Kidney epithelial cell (primary cell): ENCODE data around the gene RARRES1. TPM values are rescaled to one million over a fixed set of nuclear protein-coding genes. Genes with fewer than 3 reads are reported as not detected.
A peak's percentile ranks its signal among the peaks of the same experiment; 100 is the strongest.

Experiments used
- DNase-seq: peaks from one replicate; pipeline ENCODE4 v3.0.0-alpha.2; 2010; ENCODE audit warnings: low read depth
- H3K27me3 ChIP-seq: 2 replicates; pipeline ENCODE4 v1.6.0; 2011; ENCODE audit warnings: low read length; ENCODE audit not compliant: control insufficient read depth, insufficient read depth
- H3K36me3 ChIP-seq: 2 replicates; pipeline ENCODE4 v1.5.1; 2011; ENCODE audit warnings: low read length; ENCODE audit not compliant: control insufficient read depth, insufficient read depth
- H3K4me3 ChIP-seq: 2 replicates; pipeline ENCODE4 v1.5.1; 2011; ENCODE audit warnings: low read depth, mild to moderate bottlenecking, control low read depth, low read length
- total RNA-seq: library from RNA; depleted of rRNA; stranded (reverse); fragments of >200 nt; gene quantifications from 2 replicates; pipeline ENCODE4 v1.2.3, GENCODE V29; 2015
- TF ChIP-seq, protein P1 (sequence below): IDR thresholded peaks from 2 replicates; pipeline ENCODE4 v1.5.1; 2011; ENCODE audit warnings: mild to moderate bottlenecking, moderate library complexity, low read length, control low read depth, inconsistent platforms; ENCODE audit not compliant: insufficient read depth, poor library complexity, severe bottlenecking

The RARRES1 gene
- total RNA-seq, 1 donor from 2014 or later: 5.3 TPM

DNA sequence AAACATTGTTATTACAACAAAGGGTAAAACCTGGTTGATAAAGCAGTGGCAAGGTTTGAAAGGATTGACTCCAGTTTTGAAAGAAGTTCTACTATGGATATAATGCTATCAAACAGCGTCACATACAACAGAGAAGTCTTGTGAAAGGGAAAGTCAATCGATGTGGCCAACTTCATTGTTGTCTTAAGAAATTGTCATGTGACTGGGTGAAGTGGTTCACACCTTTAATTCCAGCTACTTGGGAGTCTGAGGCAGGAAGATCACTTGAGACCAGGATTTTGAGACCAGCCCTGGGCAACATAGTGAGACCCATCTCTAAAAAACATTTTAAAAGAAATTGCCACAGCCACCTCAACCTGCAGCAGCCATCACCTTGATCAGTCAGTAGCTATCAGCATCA, 53.6 kb downstream of the RARRES1 start:
- no peak for DNase-seq
- Histone ChIP-seq H3K36me3 (no peaks in the 10 kb centered on the region), H3K27me3 (no peaks in the 10 kb centered on the region), H3K4me3 (no peak overlapping the region)
- TF ChIP-seq, protein P1, sequence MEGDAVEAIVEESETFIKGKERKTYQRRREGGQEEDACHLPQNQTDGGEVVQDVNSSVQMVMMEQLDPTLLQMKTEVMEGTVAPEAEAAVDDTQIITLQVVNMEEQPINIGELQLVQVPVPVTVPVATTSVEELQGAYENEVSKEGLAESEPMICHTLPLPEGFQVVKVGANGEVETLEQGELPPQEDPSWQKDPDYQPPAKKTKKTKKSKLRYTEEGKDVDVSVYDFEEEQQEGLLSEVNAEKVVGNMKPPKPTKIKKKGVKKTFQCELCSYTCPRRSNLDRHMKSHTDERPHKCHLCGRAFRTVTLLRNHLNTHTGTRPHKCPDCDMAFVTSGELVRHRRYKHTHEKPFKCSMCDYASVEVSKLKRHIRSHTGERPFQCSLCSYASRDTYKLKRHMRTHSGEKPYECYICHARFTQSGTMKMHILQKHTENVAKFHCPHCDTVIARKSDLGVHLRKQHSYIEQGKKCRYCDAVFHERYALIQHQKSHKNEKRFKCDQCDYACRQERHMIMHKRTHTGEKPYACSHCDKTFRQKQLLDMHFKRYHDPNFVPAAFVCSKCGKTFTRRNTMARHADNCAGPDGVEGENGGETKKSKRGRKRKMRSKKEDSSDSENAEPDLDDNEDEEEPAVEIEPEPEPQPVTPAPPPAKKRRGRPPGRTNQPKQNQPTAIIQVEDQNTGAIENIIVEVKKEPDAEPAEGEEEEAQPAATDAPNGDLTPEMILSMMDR: no peak

DNA sequence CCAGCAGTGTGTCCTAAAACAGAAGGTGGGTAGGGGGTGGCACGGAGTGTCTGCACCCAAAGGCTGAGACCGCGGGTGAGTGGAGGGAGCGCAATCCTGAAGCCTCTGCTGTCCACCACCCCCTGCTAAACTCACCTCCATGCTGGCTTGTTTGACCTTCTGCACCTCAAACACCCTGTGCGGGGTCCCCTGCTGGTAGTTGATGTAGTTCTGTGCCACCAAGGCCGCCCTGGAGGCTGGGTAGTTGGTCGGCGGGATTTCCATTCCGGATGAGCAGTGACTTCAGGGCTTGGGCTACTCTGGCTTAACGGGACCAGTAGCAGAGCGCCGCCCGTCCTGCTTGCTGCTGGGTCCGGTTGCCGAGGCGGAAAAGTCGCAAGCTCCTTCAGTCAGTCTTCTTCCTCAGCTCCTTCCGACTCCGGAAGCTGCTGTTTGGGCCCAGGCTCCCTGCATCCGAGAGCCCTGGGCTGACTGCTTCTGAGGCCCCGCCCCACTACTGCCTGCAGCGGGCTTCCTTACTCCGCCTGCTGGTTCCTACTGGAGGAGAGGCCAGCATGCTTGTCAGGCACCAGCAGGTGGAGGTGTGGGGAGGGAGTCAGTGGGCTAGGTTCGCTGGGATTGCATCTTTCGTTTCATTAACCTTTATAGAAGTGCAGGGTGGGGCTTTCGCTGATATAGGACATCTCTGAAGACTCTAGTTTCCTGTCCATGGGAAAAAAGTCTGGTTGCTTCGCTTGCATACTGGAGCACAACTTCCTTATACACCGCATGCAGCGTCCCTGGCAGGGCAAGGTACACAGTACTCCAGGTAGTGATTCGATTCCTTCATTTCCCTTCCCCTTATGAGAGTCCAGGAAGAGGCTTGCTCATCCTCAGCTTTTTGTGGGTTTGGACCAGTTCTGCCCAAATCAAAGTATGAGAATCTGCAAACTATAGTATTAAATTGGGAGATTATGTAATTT, 59.8 kb downstream of the RARRES1 start, which contains the start of gene LXN:
LXN (minus strand) TSS at position 434 of the 962 bp plus-strand sequence; CDS start at position 264, 170 bp downstream.
- TF ChIP-seq, protein P1: peak; percentile 92
- Histone ChIP-seq H3K27me3 (no peaks in the 10 kb centered on the region), H3K36me3 (no peaks in the 10 kb centered on the region), H3K4me3 (peak within 1 kb of the TSS; percentile 78)
- DNase-seq: peak; percentile 73

DNA sequence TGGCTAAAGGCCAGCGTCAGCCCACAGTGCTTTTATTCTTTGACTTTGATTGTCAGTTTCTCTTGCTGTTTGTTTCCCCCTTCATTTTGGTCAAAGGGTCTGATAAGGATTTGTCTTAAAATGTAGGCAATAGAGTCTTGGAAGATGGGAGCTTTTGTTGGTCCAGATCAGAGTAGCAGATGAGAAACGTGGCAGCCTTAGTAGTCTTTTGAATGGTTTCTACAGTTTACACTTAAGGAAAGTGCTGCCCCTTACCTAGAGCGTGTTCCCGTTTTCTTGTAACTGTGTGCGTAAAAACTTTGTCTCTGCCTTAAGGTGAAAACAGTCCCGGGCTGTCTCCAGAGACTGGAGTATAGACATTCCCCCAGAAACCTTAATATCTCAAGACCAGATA, 60.4 kb downstream of the RARRES1 start:
- TF ChIP-seq, protein P1: no peak
- peak overlapping the region; percentile 78 for H3K4me3 ChIP-seq
- no peak for DNase-seq
- H3K27me3 ChIP-seq: no peaks in the 10 kb centered on the region
- H3K36me3 ChIP-seq: no peaks in the 10 kb centered on the region

DNA sequence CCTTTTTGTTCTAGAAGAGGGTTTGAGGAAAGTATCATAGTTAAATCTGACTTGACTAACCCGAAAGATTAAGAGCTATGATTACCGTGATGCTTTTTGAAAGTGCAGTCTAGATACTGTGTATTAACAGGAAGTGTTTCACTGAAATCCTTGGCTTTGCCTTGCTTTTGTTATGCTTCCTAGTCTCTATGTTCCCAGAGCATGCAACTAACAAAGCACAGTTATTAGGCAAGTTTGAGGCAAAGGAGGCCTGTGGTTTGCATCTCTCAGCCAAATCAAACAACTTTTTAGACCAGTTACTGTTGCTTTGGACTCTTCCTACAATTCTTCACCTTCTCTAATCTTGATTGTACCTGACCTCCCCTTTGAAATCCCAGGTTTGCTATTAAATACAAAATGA, 63.8 kb downstream of the RARRES1 start:
- no peaks in the 10 kb centered on the region for H3K36me3 ChIP-seq
- no peak overlapping the region for H3K4me3 ChIP-seq
- TF ChIP-seq, protein P1: no peak
- H3K27me3 ChIP-seq: no peaks in the 10 kb centered on the region
- DNase-seq: no peak

DNA sequence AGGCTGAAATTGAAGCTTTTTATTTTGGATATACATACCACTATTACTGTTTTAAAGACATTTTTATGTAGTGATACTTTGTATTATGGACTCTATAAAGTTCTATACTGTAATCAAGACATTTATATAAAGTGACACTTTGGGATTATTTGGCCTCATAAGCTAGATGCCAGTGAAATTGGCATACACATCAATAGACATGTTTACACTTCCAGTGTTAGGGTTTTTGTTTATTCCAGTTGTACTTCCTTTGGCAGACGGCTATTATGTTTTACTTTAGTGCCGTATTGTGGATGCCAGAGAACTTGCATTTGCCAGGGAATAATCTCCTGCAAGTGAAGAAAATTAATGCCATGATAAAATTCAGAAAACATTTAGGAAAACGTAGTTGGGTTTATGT, 65.8 kb downstream of the RARRES1 start:
- H3K4me3 ChIP-seq: no peak overlapping the region
- DNase-seq: no peak
- no peaks in the 10 kb centered on the region for H3K36me3 ChIP-seq
- TF ChIP-seq, protein P1: no peak
- no peaks in the 10 kb centered on the region for H3K27me3 ChIP-seq

DNA sequence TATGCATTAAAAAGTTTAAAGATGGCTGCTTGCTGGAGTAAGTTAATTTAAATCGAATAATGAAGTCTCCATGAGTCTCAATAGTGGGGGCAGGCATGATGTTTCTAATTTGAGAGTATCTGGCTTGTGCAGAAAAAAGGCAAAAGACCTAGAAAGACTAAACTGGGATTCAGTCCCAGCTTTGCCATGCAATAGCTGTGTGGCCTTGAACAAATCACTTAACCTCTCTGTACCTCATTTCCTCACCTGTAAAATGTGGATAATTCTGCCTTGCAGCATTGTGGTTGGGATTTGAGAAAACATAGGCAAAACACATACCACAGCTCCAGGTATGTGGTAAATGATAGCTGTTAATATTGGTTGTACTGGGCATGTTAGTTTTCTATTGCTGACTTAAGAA, 68.4 kb downstream of the RARRES1 start:
- Histone ChIP-seq H3K36me3 (no peaks in the 10 kb centered on the region), H3K27me3 (no peaks in the 10 kb centered on the region), H3K4me3 (no peak overlapping the region)
- no peak for DNase-seq
- TF ChIP-seq, protein P1: no peak
